Sigmoid colon (tissue), 4 donors: ENCODE results near the gene SLC6A6.

ENCODE experiments used
- POLR2A ChIP-seq, 2 donors: fragments of 450-650 bp; IDR thresholded peaks; one replicate each; pipeline ENCODE4 v1.6.1; 2016; ENCODE audit warnings: antibody characterized with exemption in 2 of 2, mild to moderate bottlenecking in 2 of 2, moderate library complexity in 2 of 2
- POLR2AphosphoS5 ChIP-seq, 4 donors: sonication (generic); formaldehyde crosslinking; IDR thresholded peaks; one replicate each; pipeline ENCODE4 v1.6.1; 2017; ENCODE audit warnings: antibody characterized with exemption in 4 of 4

- TF ChIP-seq POLR2A (IDR thresholded peaks at IDR 0.05) (no peak), POLR2AphosphoS5 (IDR thresholded peaks at IDR 0.05) (no peak)
Measured at GRCh38 chr3:14445773-14446172, 43.4 kb downstream of the SLC6A6 start.
